B cell (primary cell): ENCODE measurements around the gene DIP2B. TPM values are rescaled to one million over a fixed set of nuclear protein-coding genes. Genes with fewer than 3 reads are reported as not detected.

Experiments used
- ATAC-seq: fragments of 200-7000 bp; cut with Tn5 transposase; one replicate; pipeline ENCODE4 v1.10.0; 2021; ENCODE audit warnings: low read depth, mild to moderate bottlenecking, moderate number of reproducible peaks, moderate library complexity
- CTCF ChIA-PET: fragments of 350-600 bp; sonication (Branson Sonifier 250); formaldehyde crosslinking; loops from one replicate; lab custom pipeline; 2021; ENCODE audit warnings: antibody characterized with exemption, inconsistent platforms; lab: Charles Lee
- POLR2A ChIA-PET: fragments of 350-600 bp; sonication (Branson Sonifier 250); formaldehyde crosslinking; loops from one replicate; lab custom pipeline; 2021; ENCODE audit warnings: antibody characterized with exemption; lab: Charles Lee
- DNase-seq: peaks from one replicate; pipeline ENCODE4 v3.0.0; 2013
- H2AFZ ChIP-seq: 2 replicates; pipeline ENCODE4 v1.6.1; 2012; ENCODE audit warnings: mild to moderate bottlenecking, low read depth, low read length; ENCODE audit not compliant: insufficient read depth, poor library complexity, severe bottlenecking
- H3K27ac ChIP-seq, 2 donors: 1 replicate in 1 of 2; 2 replicates in 1 of 2; pipeline ENCODE4 v1.5.1; 2012 to 2013; ENCODE audit warnings: low read length in 2 of 2, mild to moderate bottlenecking in 2 of 2, moderate library complexity in 1 of 2
- H3K27me3 ChIP-seq, 4 experiments: fragments of 200-600 bp in 1 of 4; sonication (generic) in 1 of 4; replicated peaks in 1 of 4; 1 replicate in 2 of 4; 2 replicates in 2 of 4; pipeline versions ENCODE4 v1.6.1 to v1.7.0; 2013 to 2016; ENCODE audit warnings: low read length in 3 of 4, mild to moderate bottlenecking in 2 of 4, mixed read lengths in 1 of 4, moderate library complexity in 1 of 4; ENCODE audit not compliant: insufficient read depth in 4 of 4, control insufficient read depth in 3 of 4; ENCODE audit errors: control extremely low read depth in 1 of 4
- H3K36me3 ChIP-seq, 2 experiments: replicated peaks in 1 of 2; 1 replicate in 1 of 2; 2 replicates in 1 of 2; pipeline versions ENCODE4 v1.6.1 to v1.7.1; 2013; ENCODE audit warnings: low read length in 1 of 2; ENCODE audit not compliant: insufficient read depth in 2 of 2, control insufficient read depth in 1 of 2; ENCODE audit errors: control extremely low read depth in 1 of 2, extremely low read depth in 1 of 2
- H3K4me1 ChIP-seq, 2 donors: fragments of 200-600 bp in 1 of 2; sonication (generic) in 1 of 2; 1 replicate in 1 of 2; 2 replicates in 1 of 2; pipeline versions ENCODE4 v1.5.1 to v1.6.1; 2013 to 2017; ENCODE audit warnings: low read length in 2 of 2; ENCODE audit not compliant: control insufficient read depth in 2 of 2, insufficient read depth in 2 of 2
- H3K4me2 ChIP-seq: replicated peaks from 2 replicates; pipeline ENCODE3; 2012; ENCODE audit warnings: mild to moderate bottlenecking, low read depth, low read length; ENCODE audit not compliant: poor library complexity, severe bottlenecking
- H3K4me3 ChIP-seq, 5 experiments: fragments of 200-600 bp in 1 of 5; sonication (generic) in 1 of 5; 1 replicate in 3 of 5; 2 replicates in 2 of 5; pipeline versions ENCODE4 v1.5.1 to v1.7.0; 2011 to 2016; ENCODE audit warnings: low read length in 4 of 5, mild to moderate bottlenecking in 4 of 5, low read depth in 2 of 5, control low read depth in 1 of 5, moderate library complexity in 1 of 5; ENCODE audit not compliant: insufficient read depth in 1 of 5; ENCODE audit errors: control extremely low read depth in 1 of 5, extremely low read depth in 1 of 5
- H3K79me2 ChIP-seq: fragments of 200-600 bp; sonication (generic); one replicate; pipeline ENCODE4 v1.6.0; 2016; ENCODE audit warnings: low read length; ENCODE audit not compliant: control insufficient read depth, insufficient read depth
- H3K9ac ChIP-seq: fragments of 200-600 bp; sonication (generic); 2 replicates; pipeline ENCODE4 v1.6.1; 2017; ENCODE audit warnings: mild to moderate bottlenecking, low read length, moderate library complexity
- H3K9me3 ChIP-seq, 3 donors: one replicate each; pipeline versions ENCODE4 v1.6.1 to v1.7.1; 2013; ENCODE audit warnings: low read length in 2 of 3; ENCODE audit not compliant: control insufficient read depth in 2 of 3, insufficient read depth in 1 of 3; ENCODE audit errors: control extremely low read depth in 1 of 3
- H4K20me1 ChIP-seq: 2 replicates; pipeline ENCODE4 v1.6.0; 2012; ENCODE audit warnings: mild to moderate bottlenecking, low read length; ENCODE audit not compliant: insufficient read depth, control insufficient read depth, poor library complexity, severe bottlenecking
- H3K27ac Mint-ChIP-seq: one replicate; pipeline ENCODE4 v1.8.0; 2021; ENCODE audit warnings: mixed read lengths
- H3K27me3 Mint-ChIP-seq: one replicate; pipeline ENCODE4 v1.8.0; 2021; ENCODE audit warnings: mixed read lengths
- H3K4me1 Mint-ChIP-seq: one replicate; pipeline ENCODE4 v1.8.0; 2021; ENCODE audit warnings: mixed read lengths
- H3K4me3 Mint-ChIP-seq: one replicate; pipeline ENCODE4 v1.8.0; 2021; ENCODE audit warnings: mixed read lengths
- H3K9me3 Mint-ChIP-seq: one replicate; pipeline ENCODE4 v1.8.0; 2022; ENCODE audit warnings: mixed read lengths; ENCODE audit not compliant: insufficient read depth
- EZH2 ChIP-seq: IDR thresholded peaks from 2 replicates; pipeline ENCODE4 v1.6.1; 2012; ENCODE audit warnings: borderline replicate concordance, low read depth, mild to moderate bottlenecking, moderate library complexity, low read length; ENCODE audit not compliant: insufficient read depth, poor library complexity, severe bottlenecking
- WGBS: methylation state at CpG from one replicate; pipeline ENCODE4 v1.1.5; 2013; ENCODE audit warnings: missing lambda C conversion rate; ENCODE audit not compliant: insufficient coverage; 5-methylcytosine and 5-hydroxymethylcytosine counted together
- intact Hi-C: fragments of 100-400 bp; cut with micrococcal nuclease; formaldehyde crosslinking; loops from one replicate; pipeline ENCODE4 v1.10.0; 2022
- polyA plus RNA-seq: library from polyadenylated mRNA; depleted of rRNA; stranded (reverse); fragments of >200 nt; gene quantifications from 2 replicates; pipeline ENCODE4 v1.2.3, GENCODE V29; 2012
- total RNA-seq, 2 donors: library from RNA; stranded (reverse); fragments of 120-200 nt in 1 of 2; gene quantifications; 1 replicate in 1 of 2; 2 replicates in 1 of 2; pipeline versions ENCODE4 v1.2.3 to v1.2.4, GENCODE V29; 2013 to 2022
- TF ChIP-seq, protein P1 (sequence below): fragments of 200-600 bp; IDR thresholded peaks from one replicate; pipeline ENCODE4 v1.8.0; 2022; ENCODE audit warnings: antibody characterized with exemption, mild to moderate bottlenecking

The DIP2B gene
- total and polyA plus RNA-seq, 2 donors (not counting 1 experiment from before 2014, with no cell fraction given) = 16.4 to 38.8 TPM

DNA sequence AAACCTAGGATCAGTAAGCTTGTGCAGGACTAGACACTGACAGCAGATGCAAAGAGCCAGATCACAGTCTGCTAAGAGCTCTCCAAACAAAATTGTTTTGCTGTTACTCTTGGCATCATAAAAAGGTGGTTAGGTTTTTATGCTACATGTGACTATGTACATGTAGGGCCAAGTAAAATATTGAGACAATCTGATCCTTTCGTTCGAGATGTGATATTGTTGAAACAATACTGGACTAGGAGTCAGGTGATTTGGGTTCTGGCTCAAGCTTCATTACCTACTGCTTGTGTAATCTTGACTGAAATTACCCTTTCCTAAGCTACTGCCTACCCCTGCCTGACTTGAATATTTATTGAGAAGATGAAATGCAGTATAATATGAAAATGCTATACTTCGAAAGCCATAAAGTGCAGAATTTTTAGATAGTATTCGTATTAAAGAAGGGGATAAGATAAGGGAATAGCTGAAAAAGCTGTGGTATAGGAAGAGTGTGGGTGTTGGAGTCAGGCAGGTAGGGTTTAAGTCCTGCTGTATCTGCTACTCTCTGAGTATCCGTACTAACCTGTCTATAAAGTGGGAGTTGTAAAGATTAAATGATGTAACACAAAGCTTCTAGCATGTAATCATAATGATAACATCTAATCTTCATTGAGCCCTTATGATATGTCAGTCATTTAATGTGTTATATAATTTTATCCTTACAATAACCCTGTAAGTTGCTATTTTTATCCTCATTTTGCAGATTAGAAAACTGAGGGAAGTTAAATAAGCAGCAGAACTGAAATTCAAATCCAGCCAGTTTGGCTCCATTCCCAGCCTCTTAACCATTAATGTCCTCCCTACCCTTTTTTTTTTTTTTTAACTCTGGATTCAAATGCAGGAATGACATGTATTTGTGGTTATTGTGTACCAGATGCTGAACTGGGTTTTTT is 220.5 kb downstream of the DIP2B start:
- ATAC-seq (no peak), DNase-seq (no peak)
- H3K27me3 Mint-ChIP-seq = no peaks in the 10 kb centered on the region
- POLR2A ChIA-PET = no interaction called here
- H3K4me1 Mint-ChIP-seq = peaks cover 12% of the 10 kb centered on the region
- H3K4me3 Mint-ChIP-seq = no peak overlapping the region
- Histone ChIP-seq H4K20me1 (no peaks in the 10 kb centered on the region), H3K9me3 (no peaks in the 10 kb centered on the region), H3K36me3 (peaks cover 16 to 95% of the 10 kb centered on the region in 2 experiments), H3K27me3 (no peaks in the 10 kb centered on the region), H3K9ac (no peak overlapping the region), H3K79me2 (no peaks in the 10 kb centered on the region), H3K4me3 (no peak overlapping the region), H3K27ac (no peak overlapping the region), H2AFZ (no peak overlapping the region), H3K4me1 (peaks cover 0 to 8% of the 10 kb centered on the region in 2 donors), H3K4me2 (no peak overlapping the region)
- no peaks in the 10 kb centered on the region for H3K9me3 Mint-ChIP-seq
- WGBS = 100% methylated on average over 1 of the region's 5 CpGs
- no peak for TF ChIP-seq EZH2
- TF ChIP-seq, protein P1, sequence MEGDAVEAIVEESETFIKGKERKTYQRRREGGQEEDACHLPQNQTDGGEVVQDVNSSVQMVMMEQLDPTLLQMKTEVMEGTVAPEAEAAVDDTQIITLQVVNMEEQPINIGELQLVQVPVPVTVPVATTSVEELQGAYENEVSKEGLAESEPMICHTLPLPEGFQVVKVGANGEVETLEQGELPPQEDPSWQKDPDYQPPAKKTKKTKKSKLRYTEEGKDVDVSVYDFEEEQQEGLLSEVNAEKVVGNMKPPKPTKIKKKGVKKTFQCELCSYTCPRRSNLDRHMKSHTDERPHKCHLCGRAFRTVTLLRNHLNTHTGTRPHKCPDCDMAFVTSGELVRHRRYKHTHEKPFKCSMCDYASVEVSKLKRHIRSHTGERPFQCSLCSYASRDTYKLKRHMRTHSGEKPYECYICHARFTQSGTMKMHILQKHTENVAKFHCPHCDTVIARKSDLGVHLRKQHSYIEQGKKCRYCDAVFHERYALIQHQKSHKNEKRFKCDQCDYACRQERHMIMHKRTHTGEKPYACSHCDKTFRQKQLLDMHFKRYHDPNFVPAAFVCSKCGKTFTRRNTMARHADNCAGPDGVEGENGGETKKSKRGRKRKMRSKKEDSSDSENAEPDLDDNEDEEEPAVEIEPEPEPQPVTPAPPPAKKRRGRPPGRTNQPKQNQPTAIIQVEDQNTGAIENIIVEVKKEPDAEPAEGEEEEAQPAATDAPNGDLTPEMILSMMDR = no peak
- no peak overlapping the region for H3K27ac Mint-ChIP-seq
- intact Hi-C loops = no loop called here
- CTCF ChIA-PET = interaction anchor here (1.2 kb wide), 1 partner anchor 220 kb away, joined by 4 read pairs; the partner anchor contains the start of gene DIP2B

DNA sequence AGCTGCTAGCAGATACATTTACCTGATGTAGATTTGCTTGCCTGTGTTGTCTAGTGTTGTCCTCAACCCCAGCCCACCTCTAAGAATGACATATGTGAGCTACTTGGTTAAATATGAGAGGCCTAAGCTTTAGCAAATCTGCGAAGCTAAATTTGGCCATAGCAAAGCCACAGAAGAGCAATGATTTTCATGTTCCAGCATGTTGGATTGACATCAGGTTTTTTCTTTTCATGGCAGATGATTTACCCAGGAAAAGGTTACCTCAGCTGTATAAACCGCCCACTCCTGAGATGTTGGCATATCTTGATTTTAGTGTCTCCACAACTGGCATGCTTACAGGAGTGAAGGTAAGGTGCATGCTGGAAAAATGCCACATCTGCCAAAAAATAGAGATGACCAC is 222.7 kb downstream of the DIP2B start:
- WGBS = 93% methylated on average over 2 of the region's 2 CpGs
- Histone ChIP-seq H3K9ac (no peak overlapping the region), H3K27ac (no peak overlapping the region), H2AFZ (no peak overlapping the region), H3K4me3 (no peak overlapping the region), H4K20me1 (no peaks in the 10 kb centered on the region), H3K9me3 (no peaks in the 10 kb centered on the region), H3K4me2 (no peak overlapping the region), H3K27me3 (no peaks in the 10 kb centered on the region), H3K36me3 (peaks cover 24 to 94% of the 10 kb centered on the region in 2 experiments), H3K79me2 (no peaks in the 10 kb centered on the region), H3K4me1 (peaks cover 0 to 5% of the 10 kb centered on the region in 2 donors)
- Mint-ChIP-seq H3K9me3 (no peaks in the 10 kb centered on the region), H3K4me1 (peaks cover 6% of the 10 kb centered on the region), H3K4me3 (no peak overlapping the region), H3K27ac (no peak overlapping the region), H3K27me3 (no peaks in the 10 kb centered on the region)
- no peak for ATAC-seq
- intact Hi-C loops = no loop called here
- POLR2A ChIA-PET = no interaction called here
- no peak for TF ChIP-seq EZH2
- TF ChIP-seq, protein P1 = no peak
- CTCF ChIA-PET = no interaction called here
- no peak for DNase-seq
